ENCODE results near the gene C11orf86.

- TF ChIP-seq POLR2AphosphoS5 (IDR thresholded peaks at IDR 0.05; ENCODE audit: low read depth, low read length) (no peak), CTCF (IDR thresholded peaks at IDR 0.05) (no peak)
These were observed 16.2 kb upstream of the C11orf86 start for GRCh38 chr11:66958956-66959274.
